ENCODE data around the gene BRME1.
A peak's percentile ranks its signal among the peaks of the same experiment; 100 is the strongest.

The BRME1 gene

GRCh38 chr19:13843104-13843921 is 62.6 kb downstream of the BRME1 start:
- DNase-seq, result peak; percentile 41

- DNase-seq, result peak; percentile 43
Observed at GRCh38 chr19:13842291-13843103, 63.4 kb downstream of the BRME1 start.

GRCh38 chr19:13841962-13842290 is 64.0 kb downstream of the BRME1 start:
- no peak for DNase-seq

GRCh38 chr19:13841086-13841961 is 64.6 kb downstream of the BRME1 start:
- no peak for DNase-seq

GRCh38 chr19:13840305-13841085 is 65.4 kb downstream of the BRME1 start:
- peak; percentile 47 for DNase-seq

GRCh38 chr19:13839938-13840304 is 66.0 kb downstream of the BRME1 start:
- DNase-seq, result no peak

- DNase-seq, result peak; percentile 42
Observed at GRCh38 chr19:13839130-13839937, 66.6 kb downstream of the BRME1 start.

- no peak for DNase-seq
Observed at GRCh38 chr19:13838435-13839129, 67.3 kb downstream of the BRME1 start.

GRCh38 chr19:13835791-13836723 is 69.9 kb downstream of the BRME1 start:
- no peak for DNase-seq

- peak; percentile 57 for DNase-seq
Observed at GRCh38 chr19:13834244-13835069, 71.5 kb downstream of the BRME1 start.

- peak; percentile 77 for DNase-seq
Observed at GRCh38 chr19:13833330-13834243, 72.3 kb downstream of the BRME1 start.
